HG02885 (cell line): ENCODE data around the gene CDK19.
"Not testable (repeated sequence)": the region's sequence is repeated elsewhere in the genome, so short reads cannot be mapped to it uniquely, and the experiment has no call there.

ENCODE experiments used
- ATAC-seq: cut with Tn5 transposase; IDR thresholded peaks from one replicate; pipeline ENCODE4 v1.9.1; 2021; ENCODE audit warnings: mild to moderate bottlenecking; ENCODE audit not compliant: unreplicated experiment, poor library complexity

CDK19 gene

DNA sequence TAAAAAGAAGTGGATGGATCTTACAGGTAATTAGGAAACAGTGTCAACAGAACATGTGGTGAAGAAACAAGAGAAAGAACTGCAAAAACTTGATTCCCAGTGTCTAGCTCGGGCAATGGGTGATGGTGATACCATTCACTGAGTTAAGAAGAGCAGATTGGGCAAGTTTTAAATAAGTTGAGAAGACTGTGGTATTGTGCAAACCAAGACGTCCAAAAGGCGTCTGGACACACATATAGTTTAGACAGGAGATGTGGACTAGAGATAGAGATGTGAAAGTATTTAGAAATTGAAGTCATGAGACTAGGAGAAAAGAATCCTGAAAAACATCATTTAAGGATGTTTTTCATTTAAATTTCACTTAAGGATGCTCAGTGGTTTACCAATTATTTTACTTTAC is 53.9 kb downstream of the CDK19 start:
- ATAC-seq, result no peak

DNA sequence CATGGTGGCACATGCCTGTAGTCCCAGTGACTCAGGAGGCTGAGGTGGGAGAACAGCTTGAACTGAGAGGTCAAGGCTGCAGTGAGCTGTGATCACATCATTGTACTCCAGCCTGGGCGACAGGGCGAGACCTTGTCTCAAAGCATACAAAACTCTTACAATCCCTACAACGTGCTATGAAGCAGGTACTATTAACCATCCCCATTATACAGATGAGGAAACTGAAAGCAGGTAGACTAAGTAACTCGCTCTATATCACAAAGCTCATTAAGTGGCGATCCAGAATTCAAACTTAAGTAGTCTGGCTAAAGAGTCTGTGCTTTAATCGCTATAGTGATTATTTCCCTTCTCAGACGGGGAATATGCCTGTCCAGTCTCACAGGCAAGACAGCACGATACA is 54.7 kb downstream of the CDK19 start:
- no peak for ATAC-seq

DNA sequence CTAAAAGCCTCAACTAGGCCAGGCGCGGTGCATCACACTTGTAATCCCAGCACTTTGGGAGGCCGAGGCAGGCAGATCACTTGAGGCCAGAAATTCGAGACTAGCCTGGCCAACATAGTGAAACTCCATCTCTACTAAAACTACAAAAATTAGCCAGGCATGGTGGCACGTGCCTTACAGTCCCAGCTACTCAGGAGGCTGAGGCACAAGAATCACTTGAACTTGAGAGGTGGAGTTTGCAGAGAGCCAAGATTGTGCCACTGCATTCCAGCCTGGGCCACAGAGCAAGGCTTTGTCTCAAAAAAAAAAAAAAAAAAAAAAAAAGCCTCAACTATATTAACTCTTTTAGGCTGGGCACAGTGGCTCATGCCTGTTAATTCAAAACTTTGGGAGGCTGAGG is 55.2 kb downstream of the CDK19 start:
- ATAC-seq, result not testable (repeated sequence)

DNA sequence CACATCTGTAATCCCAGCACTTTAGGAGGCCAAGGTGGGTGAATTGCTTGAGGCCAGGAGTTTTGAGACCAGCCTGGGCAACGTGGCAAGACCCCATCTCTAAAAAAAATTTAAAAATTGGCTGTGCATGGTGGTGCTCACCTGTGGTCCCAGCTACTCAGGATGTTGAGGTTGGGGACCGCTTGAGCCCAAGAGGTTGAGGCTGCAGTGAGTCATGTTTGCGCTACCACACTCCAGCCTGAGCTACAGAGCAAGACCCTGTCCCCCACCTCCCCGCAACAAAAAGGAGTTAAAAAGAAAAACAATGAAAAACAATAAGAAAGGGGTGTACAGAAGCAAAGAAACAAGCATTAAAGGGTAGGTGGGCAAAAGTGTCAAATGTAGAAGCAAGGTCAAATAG is 57.3 kb downstream of the CDK19 start:
- no peak for ATAC-seq

DNA sequence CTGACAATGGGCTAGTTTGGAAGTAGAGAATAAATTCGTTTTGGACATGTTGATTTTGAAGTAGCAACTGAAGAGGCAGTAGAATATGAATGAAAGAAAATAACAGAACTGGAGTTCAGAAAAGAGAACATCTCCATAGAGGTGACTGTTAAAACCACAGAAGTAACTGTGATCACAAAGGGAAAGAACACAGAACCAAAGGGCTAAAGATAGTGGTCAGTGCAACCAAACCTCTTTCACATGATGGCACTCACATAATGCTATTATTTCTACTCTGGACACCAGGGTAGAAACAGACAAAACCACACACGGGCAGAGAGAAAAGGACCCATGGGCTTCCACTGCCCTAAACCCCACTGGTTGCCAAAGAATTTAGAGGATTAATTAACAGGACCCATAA is 58.5 kb downstream of the CDK19 start:
- ATAC-seq, result peak; percentile 66

DNA sequence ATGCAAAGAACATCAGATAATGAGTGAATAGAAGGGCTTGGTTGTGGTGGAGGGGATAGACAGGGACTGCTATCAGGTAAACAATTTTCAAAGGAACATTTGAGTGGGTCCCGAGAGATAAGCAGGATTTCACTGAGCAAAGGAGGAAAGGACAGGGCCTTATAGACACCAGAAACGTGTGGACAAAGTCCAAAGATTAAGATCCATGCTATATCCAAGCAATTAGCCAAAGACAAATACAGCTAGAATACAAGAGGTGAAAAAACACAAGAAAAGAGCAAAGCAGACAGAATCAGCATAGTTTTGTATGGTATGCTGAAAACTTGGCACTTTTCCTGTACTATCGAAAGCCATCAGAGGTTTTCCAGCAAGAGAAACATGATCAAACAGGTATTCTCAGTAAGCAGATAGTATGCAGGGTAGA is 59.8 kb downstream of the CDK19 start:
- ATAC-seq, result no peak

DNA sequence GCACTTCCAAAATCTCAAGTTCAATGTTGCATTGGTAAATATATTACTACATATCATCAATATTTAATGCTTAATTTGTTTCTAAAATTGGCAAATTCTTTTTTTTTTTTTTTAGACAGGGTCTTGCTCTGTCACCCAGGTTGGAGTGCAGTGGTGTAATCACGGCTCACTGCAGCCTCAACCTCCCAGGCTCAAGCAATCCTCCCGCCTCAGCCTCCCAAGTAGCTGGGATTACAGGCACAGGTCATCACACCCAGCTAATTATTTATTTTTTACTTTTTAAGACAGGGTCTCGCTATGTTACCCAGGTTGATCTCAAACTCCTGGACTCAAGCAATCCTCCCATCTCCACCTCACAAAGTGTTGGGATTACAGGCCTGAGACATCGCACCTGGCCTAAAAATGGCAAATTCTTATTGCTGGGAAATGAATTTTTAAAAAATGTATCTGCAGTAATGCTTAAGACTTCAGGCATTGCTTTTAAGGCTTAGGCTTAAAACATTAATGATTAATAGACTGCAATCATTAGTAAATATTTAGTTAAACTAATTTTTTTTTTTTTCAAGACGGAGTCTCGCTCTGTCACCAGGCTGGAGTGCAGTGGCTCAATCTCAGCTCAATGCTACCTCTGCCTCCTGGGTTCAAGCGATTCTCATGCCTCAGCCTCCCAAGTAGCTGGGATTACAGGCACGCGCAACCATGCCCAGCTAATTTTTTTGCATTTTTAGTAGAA is 61.2 kb downstream of the CDK19 start:
- not testable (repeated sequence) for ATAC-seq

DNA sequence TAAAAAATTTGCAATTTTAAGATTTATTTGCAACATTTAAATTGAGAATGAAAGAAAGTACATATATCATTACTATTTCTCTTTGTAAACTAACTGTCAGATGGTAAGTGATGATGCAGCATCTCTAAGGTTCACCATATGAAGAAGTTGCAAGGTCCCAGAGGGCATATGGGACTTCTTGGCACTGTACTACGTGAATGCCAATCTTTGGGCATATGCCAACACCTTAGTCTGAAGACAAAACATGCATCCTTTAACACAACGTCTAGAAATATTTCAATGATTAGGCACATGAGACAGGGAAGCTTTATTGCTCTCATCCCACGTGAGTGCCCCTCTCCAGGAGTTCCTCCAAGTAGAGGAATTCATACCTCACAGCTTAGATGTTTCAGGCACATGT is 66.8 kb downstream of the CDK19 start:
- no peak for ATAC-seq

DNA sequence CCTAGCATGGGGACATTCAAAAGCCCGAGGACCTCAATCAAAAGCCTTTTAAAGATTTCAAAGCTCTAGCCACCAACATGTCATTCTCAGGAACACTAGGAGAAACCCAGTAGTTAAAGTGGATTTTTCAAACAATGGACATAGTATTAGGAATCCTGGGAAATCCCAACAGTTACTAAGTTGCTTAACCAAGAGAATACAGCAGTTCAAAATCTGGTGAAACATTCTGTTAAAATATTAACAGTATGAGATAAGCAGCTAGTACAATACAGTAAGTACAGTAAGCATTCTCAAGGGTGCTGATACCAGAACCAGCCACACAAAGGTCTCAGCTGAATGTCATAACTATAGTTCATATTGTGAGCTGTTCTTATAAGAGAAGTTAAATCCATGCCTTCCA is 68.6 kb downstream of the CDK19 start:
- no peak for ATAC-seq

DNA sequence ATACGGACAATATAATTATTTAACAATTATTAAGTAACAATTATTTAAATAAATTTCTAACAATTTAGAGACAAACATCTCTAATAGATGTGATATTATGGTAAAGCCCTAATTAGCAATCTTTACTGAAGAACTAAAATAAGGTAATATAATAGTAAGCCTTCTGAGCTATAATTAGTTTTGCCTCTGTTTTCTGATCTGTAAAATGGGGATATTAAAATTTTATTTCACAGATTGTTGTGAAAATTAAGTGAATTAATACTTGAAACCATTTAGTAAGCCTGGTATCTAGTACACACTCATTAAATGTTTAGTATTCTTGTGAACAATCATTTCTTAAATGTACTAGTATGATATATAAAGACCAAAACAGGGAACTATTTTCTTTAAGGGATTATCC is 70.3 kb downstream of the CDK19 start:
- ATAC-seq, result no peak

DNA sequence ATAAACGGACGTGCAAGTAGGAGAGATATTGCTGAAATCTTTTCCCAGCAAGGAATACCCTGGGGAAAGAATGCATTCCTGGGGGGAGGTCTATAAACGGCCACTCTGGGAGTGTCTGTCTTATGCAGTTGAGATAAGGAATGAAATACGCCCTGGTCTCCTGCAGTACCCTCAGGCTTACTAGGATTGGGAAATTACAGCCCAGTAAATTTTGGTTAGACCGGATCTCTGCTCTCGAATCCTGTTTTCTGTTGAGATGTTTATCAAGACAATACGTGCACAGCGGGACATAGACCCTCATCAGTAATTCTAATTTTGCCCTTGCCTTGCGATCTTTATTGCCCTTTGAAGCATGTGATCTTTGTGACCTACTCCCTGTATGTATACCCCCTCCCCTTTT is 72.7 kb downstream of the CDK19 start:
- not testable (repeated sequence) for ATAC-seq

DNA sequence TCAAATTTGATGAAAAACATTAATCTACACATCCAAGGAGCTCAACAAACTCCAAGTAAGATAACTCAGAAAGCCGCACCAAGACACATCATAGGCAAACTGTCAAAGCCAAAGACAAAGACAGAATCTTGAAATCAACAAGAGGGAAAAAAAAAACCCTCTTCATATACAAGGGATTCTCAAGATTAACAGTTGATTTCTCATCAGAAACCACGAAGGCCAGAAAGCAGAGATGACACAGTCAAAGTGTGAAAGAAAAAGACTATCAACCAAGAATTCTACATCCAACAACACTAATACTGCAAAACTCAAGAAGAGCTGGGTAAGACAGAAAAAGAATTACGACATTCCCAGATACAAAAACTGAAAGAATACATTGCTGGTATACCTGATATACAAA is 73.8 kb downstream of the CDK19 start:
- no peak for ATAC-seq

DNA sequence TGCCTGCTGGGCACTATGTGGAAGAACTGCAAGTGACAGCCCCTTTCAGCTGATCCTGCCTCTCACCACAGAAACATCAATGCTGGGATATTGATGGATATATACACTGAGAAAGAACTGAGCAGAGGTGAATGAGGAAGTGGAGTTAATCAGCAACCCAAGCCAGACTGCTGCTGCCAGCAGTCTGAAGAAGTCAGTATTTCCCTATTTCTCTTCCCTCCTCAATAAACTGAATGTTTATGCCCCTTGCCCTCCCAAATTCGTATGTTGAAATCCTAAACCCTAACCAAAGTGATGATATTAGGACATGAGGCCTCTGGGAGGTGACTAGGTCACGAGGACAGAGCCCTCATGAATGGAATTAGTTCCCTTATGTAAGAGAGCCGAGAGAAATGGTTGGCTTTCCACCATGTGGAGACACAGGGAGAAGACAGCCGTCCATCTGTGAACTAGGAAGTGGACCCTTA is 76.3 kb downstream of the CDK19 start:
- ATAC-seq, result no peak

DNA sequence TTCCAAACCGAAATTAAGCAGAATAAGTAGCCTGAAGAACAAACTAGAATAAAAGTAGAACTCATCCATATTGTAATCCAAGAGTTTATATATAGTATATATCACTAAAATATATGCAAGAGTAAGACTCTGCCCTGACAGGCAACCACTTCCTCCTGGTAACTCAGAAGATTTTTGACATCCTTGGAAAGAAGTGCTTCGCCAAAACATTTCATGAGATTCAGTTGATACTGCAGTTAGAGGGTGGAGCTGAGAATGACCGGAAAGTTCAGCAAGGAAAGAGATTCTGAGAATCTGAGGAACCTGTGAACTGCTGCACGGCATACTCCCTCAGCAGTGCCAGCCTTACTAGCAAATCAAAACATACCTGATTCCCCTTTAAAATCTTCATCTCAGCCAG is 79.6 kb downstream of the CDK19 start:
- ATAC-seq, result no peak

DNA sequence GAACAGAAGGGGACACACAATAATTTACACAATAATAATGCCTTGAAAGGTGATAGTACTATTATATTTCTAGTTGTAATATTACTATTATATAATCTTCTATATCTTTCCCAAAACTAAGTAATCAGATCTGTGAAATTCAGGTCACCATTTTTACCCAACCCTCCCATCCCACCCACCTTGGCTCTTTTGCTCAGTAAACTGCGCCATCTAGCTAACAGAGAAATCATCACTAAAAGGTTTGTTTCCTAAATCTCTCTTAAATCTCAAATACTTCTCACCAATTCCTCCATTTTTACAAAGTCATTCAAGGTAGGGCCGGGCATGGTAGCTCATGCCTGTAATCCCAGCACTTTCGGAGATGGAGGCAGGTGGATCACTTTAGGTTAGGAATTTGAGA is 83.4 kb downstream of the CDK19 start:
- ATAC-seq, result no peak

DNA sequence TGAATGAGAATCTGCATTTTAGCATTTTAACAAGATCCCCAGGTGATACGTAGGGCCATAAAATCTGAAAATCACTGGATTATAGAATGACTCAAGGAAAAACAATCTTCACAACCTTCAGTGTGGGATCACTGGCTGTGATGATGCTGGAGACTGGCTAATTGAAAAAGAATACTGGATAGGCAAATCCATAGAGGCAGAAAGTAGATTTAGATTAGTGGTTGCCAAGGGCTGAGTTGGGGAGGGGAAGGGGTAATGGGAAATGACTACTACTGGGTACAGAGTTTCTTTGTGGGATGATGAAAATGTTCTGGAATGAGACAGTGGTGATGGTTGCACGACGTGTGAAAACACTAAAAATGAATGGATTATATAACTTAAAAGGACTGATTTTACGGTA is 84.1 kb downstream of the CDK19 start:
- no peak for ATAC-seq

DNA sequence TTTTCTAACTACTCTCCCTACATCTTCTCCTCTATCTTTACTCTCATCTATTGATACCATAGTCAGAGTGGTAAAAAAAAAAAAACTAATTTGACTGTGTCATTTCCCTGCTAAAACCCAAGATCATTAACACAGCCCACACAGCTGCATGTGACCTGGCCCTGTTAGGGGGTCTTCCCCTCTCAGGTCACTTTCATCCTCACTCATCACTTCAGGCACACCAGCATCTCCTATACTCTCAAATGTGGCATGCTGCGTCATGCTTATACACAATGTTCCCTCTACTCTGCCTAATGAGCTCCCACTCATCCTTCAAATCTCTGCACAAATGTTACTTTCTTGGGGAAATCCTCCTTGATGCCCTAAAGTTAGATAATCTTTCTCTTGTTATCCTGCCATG is 86.8 kb downstream of the CDK19 start:
- ATAC-seq, result peak; percentile 69

DNA sequence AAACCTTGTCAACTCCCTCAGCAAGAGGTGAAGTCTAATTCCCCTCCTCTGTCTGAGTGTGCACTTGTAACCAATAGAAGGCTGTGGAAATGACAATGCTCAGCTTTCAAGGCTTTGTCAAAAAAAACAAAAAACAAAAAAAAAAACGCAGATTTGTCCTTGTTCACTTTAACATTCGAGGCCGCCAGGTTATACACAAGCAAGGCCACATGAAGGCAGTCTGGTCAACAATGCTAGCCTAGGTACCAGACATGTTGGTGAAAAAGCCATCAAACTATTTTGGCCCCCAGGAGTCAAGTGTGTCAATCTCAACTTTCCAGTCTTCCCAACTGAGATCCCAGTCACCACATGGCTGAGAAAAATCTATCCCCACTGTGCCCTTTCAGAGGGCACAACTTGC is 92.3 kb downstream of the CDK19 start:
- no peak for ATAC-seq

DNA sequence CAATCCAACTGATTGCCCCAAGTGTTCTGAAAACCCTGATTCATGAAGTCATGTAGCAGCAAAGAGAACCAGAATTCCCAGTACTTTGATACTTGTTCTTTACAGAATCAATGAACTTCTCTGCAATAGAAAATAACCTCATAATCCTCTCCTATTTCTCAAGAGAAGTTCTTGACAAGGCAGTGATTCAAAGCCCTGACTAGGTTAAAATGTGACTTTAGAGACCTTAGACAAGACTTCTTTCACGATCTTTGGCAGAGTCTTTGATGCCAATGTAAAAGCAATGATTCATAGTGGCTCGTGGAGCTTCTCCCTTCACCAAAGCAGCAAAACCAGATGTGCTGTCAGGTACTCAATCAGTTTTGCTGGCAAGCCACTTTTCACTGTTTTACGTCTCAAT is 95.2 kb downstream of the CDK19 start:
- no peak for ATAC-seq

DNA sequence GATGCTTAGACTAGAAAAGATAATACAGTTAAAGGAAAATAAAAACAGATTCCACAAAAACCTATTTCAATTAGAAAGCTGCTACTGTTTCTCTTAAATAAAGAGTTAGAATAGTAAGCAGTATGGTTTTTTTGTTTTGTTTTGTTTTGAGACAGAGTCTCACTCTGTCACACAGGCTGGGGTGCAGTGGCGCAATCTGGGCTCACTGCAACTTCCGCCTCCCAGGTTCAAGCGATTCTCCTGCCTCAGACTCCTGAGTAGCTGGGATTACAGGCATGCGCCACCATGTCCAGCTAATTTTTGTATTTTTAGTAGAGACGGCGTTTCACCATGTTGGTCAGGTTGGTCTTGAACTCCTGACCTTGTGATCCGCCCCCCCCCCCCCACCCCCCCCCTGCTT is 95.7 kb downstream of the CDK19 start:
- ATAC-seq, result not testable (repeated sequence)

DNA sequence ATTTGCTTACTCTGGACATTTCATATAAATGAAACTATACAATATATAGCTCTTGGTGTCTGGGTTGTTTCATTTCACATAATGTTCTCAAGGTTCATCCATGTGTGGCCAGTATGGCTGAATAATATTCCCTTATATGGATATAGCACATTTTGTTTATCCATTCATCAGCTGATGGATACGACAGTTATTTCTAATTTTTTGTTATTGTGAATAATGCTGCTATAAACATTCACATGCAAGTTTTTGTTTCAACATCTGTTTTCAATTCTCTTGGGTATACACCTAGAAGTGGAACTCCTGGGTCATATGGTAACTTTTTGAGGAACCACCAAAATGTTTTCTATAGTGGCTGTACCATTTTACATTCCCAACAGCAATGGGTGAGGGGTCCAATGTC is 101.1 kb downstream of the CDK19 start:
- no peak for ATAC-seq

DNA sequence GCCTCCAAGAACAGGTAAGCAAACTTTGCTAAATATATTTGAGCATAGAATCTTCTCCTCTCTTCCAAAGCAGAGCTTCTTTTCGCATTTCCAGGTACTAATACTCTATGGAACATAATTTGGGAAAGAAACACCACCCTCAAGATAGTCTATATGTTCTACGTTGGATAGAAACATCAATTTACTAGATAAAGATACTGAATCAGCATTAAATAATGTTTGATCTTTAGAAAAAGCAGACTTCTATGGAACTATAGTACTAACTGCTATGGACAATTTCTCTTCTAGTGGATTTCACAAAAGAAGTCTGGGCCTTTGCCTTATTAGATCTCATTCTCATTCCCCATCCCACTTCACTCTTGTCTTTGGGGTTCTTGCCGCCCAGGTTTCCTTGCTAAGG is 103.0 kb downstream of the CDK19 start:
- no peak for ATAC-seq

DNA sequence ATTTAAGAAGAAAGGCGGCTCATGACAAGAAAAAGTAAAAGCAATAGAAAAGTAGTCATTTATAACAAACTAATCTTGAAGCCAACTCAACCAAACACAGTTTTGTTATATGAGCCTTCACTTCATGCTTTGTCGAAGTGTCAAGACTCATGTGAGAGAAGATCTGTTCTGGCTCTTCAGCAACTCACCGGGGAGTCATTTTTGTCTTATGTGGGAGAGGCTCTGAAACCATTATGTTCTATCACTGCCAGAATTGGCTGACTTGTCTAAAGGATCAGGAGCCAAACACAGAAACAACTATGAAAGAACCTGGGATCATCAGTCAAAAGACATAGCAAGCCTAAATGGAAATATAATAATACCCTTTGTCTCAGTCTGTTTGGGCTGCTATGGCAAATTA is 105.2 kb downstream of the CDK19 start:
- no peak for ATAC-seq
